22Rv1 (cell line): ENCODE results near the gene STK17B.

Source experiments
- CTCF ChIP-seq: fragments of 450-650 bp; IDR thresholded peaks from 2 replicates; pipeline ENCODE4 v1.5.1; 2017; ENCODE audit warnings: mild to moderate bottlenecking
- ZFX ChIP-seq: fragments of 450-650 bp; IDR thresholded peaks from 2 replicates; pipeline ENCODE4 v1.6.1; 2017; ENCODE audit warnings: antibody characterized with exemption, borderline replicate concordance

- TF ChIP-seq CTCF, result no peak
- no peak for TF ChIP-seq ZFX
Observed at GRCh38 chr2:196136151-196136550, 35.2 kb downstream of the STK17B start.
